Thoracic aorta (tissue), 2 donors: ENCODE measurements around the gene SLC4A3. TPM values are rescaled to one million over a fixed set of nuclear protein-coding genes. Genes with fewer than 3 reads are reported as not detected.

Source experiments
- ATAC-seq: fragments of 150-250 bp; one replicate; pipeline ENCODE4 v1.8.0; 2017; ENCODE audit warnings: low read depth; ENCODE audit not compliant: insufficient number of reproducible peaks, low FRiP score
- DNase-seq: peaks from one replicate; pipeline ENCODE4 v3.0.0-alpha.2; 2020; ENCODE audit warnings: low spot score
- H3K27ac ChIP-seq, 2 donors: fragments of 200-600 bp; sonication (generic); 1 replicate in 1 of 2; 2 replicates in 1 of 2; pipeline ENCODE4 v1.5.1; 2016; ENCODE audit warnings: mild to moderate bottlenecking in 2 of 2, moderate library complexity in 2 of 2
- H3K27me3 ChIP-seq: fragments of 200-600 bp; sonication (generic); replicated peaks from 2 replicates; pipeline ENCODE4 v1.6.0; 2016; ENCODE audit warnings: mild to moderate bottlenecking; ENCODE audit not compliant: insufficient read depth
- H3K36me3 ChIP-seq: fragments of 200-600 bp; sonication (generic); one replicate; pipeline ENCODE4 v1.5.1; 2016
- H3K4me1 ChIP-seq, 2 donors: fragments of 200-600 bp; sonication (generic); 1 replicate in 1 of 2; 2 replicates in 1 of 2; pipeline versions ENCODE4 v1.5.1 to v1.6.0; 2016; ENCODE audit warnings: low read depth in 2 of 2, mild to moderate bottlenecking in 1 of 2; ENCODE audit not compliant: control insufficient read depth in 1 of 2
- H3K4me3 ChIP-seq: fragments of 200-600 bp; sonication (generic); 2 replicates; pipeline ENCODE4 v1.5.1; 2016; ENCODE audit warnings: mild to moderate bottlenecking
- H3K9me3 ChIP-seq: fragments of 200-600 bp; sonication (generic); 2 replicates; pipeline ENCODE4 v1.5.1; 2016
- total RNA-seq, 2 donors: library from RNA; depleted of rRNA; stranded (reverse); fragments of >200 nt; gene quantifications; one replicate each; pipeline versions ENCODE4 v1.1.0 to v1.2.3, GENCODE V29; 2016
- TF ChIP-seq, protein P1 (sequence below): fragments of 200-600 bp; sonication (generic); IDR thresholded peaks from one replicate; pipeline ENCODE4 v1.5.1; 2019; ENCODE audit warnings: antibody characterized with exemption

SLC4A3 gene
- total RNA-seq, 2 donors from 2014 or later = 5.6 to 6.5 TPM

DNA sequence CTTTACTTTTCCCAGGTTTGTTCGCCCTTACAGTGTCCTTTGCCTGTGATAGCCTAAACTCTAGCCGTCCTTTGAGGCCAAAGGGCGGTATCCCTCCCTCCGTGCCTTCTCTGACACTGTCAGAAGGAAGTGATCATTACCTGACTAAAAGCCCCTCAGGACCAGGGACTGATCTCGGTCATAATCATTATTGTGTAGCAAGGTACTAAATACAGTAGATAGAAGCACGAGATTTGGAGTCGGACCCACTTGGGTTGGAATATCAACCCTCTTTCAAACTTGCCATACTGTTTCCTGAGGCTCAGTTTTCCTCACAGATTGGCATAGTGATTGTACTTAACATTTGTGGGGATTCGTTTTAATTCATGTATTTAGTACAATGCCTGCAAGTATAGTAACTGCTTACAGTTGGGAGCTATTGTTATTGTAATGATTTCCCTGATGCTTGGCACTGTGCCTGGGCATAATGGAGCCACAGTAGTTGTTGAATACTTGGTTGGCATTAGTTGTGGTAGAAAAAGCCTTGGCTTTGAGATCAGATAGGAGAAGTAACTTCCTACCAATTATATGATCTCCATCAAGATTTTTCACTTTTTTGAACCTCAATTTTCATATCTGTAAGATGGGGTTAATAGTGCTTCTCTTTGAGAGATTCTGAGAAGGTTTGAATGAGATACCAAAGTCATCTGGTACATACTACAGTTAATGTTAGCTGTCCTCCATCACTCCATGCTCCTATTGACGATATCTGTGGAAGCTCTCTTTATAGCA is 28.9 kb upstream of the SLC4A3 start:
- TF ChIP-seq, protein P1, sequence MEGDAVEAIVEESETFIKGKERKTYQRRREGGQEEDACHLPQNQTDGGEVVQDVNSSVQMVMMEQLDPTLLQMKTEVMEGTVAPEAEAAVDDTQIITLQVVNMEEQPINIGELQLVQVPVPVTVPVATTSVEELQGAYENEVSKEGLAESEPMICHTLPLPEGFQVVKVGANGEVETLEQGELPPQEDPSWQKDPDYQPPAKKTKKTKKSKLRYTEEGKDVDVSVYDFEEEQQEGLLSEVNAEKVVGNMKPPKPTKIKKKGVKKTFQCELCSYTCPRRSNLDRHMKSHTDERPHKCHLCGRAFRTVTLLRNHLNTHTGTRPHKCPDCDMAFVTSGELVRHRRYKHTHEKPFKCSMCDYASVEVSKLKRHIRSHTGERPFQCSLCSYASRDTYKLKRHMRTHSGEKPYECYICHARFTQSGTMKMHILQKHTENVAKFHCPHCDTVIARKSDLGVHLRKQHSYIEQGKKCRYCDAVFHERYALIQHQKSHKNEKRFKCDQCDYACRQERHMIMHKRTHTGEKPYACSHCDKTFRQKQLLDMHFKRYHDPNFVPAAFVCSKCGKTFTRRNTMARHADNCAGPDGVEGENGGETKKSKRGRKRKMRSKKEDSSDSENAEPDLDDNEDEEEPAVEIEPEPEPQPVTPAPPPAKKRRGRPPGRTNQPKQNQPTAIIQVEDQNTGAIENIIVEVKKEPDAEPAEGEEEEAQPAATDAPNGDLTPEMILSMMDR = no peak
- Histone ChIP-seq H3K27me3 (no peaks in the 10 kb centered on the region), H3K4me3 (peak overlapping the region; percentile 92), H3K36me3 (peaks cover 7% of the 10 kb centered on the region), H3K4me1 (peaks cover 6 to 16% of the 10 kb centered on the region in 2 donors), H3K9me3 (no peaks in the 10 kb centered on the region), H3K27ac (peak overlapping the region; percentile 84 to 95)
- no peak for ATAC-seq
- no peak for DNase-seq

DNA sequence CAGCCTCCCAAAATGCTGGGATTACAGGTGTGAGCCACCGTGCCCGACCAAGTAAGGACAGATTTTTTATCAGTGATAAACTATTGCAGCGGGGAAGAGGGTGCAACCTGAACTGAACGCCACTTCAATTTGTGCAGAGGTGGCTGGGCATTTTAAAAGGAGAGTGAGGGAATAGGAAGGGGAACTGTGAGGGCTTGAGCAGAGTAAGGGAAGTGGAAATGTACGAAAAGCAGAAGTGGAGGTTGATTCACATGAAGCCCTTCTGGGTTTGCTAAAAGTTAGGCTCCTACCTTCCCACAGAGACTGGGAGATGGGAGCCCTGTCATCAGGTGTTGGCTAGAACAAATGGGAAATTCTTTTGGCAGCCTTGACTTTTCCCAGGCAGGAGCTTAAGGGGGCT is 23.7 kb upstream of the SLC4A3 start:
- no peaks in the 10 kb centered on the region for H3K27me3 ChIP-seq
- ATAC-seq = no peak
- H3K9me3 ChIP-seq = no peaks in the 10 kb centered on the region
- H3K4me1 ChIP-seq = peaks cover 0 to under 1% of the 10 kb centered on the region in 2 donors
- H3K4me3 ChIP-seq = no peak overlapping the region
- H3K36me3 ChIP-seq = peaks cover 38% of the 10 kb centered on the region
- TF ChIP-seq, protein P1 = no peak
- H3K27ac ChIP-seq = no peak overlapping the region
- DNase-seq = no peak

DNA sequence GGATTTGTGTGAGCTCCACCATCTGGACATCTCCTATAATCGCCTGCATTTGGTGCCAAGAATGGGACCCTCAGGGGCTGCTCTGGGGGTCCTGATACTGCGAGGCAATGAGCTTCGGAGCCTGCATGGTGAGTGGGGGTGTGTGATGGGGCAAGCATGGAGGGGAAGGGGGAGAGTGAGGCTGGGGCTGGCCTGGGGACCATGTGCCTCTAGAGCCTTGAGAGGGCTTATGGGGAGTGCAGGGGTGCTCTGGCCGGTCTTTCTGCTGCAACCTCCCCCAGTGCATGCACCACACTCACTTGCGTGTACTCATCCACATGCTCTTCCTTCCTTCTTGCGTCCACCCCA is 21.8 kb upstream of the SLC4A3 start:
- Histone ChIP-seq H3K4me3 (no peak overlapping the region), H3K27ac (no peak overlapping the region), H3K4me1 (no peaks in the 10 kb centered on the region), H3K27me3 (no peaks in the 10 kb centered on the region), H3K9me3 (no peaks in the 10 kb centered on the region), H3K36me3 (peaks cover 43% of the 10 kb centered on the region)
- no peak for DNase-seq
- no peak for ATAC-seq
- TF ChIP-seq, protein P1 = no peak

DNA sequence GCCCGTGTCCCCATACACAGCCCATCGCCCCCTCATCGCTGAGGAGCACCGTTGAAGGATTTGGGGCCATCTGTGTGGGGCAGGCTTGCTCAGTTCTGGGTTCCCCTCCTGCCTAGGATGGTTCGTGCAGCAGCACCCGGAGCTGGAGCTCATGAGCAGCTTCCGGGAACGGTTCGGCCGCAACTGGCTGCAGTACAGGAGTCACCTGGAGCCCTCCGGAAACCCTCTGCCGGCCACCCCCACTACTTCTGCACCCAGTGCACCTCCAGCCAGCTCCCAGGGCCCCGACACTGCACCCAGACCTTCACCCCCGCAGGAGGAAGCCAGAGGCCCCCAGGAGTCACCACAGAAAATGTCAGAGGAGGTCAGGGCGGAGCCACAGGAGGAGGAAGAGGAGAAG is 19.5 kb upstream of the SLC4A3 start:
- H3K9me3 ChIP-seq = no peaks in the 10 kb centered on the region
- TF ChIP-seq, protein P1 = no peak
- no peak overlapping the region for H3K4me3 ChIP-seq
- DNase-seq = no peak
- peaks cover 55% of the 10 kb centered on the region for H3K36me3 ChIP-seq
- no peak overlapping the region for H3K27ac ChIP-seq
- H3K27me3 ChIP-seq = no peaks in the 10 kb centered on the region
- ATAC-seq = no peak
- no peaks in the 10 kb centered on the region for H3K4me1 ChIP-seq

DNA sequence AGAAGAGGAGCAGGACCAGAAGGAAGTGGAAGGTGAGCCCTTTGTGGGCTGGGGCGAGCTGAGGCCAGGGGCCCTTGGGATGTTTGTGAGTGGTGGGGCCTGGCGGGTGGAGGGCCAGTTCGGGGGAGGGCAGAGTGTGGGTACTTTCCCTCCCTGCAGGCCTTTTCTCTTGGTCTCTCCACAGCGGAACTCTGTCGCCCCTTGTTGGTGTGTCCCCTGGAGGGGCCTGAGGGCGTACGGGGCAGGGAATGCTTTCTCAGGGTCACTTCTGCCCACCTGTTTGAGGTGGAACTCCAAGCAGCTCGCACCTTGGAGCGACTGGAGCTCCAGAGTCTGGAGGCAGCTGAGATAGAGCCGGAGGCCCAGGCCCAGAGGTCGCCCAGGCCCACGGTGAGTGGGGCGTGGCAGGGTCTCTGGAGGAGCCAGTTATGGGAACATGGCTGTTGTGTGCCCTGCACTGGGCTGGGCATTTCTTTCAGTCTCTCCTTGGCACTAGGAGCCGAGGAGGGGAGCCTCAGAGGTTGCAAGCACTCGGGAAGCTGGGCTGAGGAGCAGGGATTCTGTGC is 18.9 kb upstream of the SLC4A3 start:
- Histone ChIP-seq H3K9me3 (no peaks in the 10 kb centered on the region), H3K4me3 (no peak overlapping the region), H3K27me3 (no peaks in the 10 kb centered on the region), H3K36me3 (peaks cover 53% of the 10 kb centered on the region), H3K27ac (no peak overlapping the region), H3K4me1 (no peaks in the 10 kb centered on the region)
- ATAC-seq (no peak), DNase-seq (no peak)
- TF ChIP-seq, protein P1 = no peak
